Measurements from ENCODE around the gene CCDC50.

The CCDC50 gene

GRCh38 chr3:191431160-191431822, 102.1 kb downstream of the CCDC50 start:
- no peak for DNase-seq (ENCODE audit: insufficient read length, low spot score)
- FAIRE-seq: no peak
- TF ChIP-seq, protein P1, sequence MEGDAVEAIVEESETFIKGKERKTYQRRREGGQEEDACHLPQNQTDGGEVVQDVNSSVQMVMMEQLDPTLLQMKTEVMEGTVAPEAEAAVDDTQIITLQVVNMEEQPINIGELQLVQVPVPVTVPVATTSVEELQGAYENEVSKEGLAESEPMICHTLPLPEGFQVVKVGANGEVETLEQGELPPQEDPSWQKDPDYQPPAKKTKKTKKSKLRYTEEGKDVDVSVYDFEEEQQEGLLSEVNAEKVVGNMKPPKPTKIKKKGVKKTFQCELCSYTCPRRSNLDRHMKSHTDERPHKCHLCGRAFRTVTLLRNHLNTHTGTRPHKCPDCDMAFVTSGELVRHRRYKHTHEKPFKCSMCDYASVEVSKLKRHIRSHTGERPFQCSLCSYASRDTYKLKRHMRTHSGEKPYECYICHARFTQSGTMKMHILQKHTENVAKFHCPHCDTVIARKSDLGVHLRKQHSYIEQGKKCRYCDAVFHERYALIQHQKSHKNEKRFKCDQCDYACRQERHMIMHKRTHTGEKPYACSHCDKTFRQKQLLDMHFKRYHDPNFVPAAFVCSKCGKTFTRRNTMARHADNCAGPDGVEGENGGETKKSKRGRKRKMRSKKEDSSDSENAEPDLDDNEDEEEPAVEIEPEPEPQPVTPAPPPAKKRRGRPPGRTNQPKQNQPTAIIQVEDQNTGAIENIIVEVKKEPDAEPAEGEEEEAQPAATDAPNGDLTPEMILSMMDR (IDR thresholded peaks at IDR 0.05; ENCODE audit: insufficient read depth, missing control alignments): no peak

GRCh38 chr3:191432162-191432561, 103.0 kb downstream of the CCDC50 start:
- TF ChIP-seq, protein P1 (IDR thresholded peaks at IDR 0.05; ENCODE audit: insufficient read depth, missing control alignments): no peak
- DNase-seq (ENCODE audit: insufficient read length, low spot score): no peak
- FAIRE-seq: no peak

GRCh38 chr3:191434024-191434423, 104.8 kb downstream of the CCDC50 start:
- FAIRE-seq (no peak), DNase-seq (ENCODE audit: insufficient read length, low spot score) (no peak)
- TF ChIP-seq, protein P1 (IDR thresholded peaks at IDR 0.05; ENCODE audit: insufficient read depth, missing control alignments): no peak

- DNase-seq (ENCODE audit: insufficient read length, low spot score) (no peak), FAIRE-seq (no peak)
- TF ChIP-seq, protein P1 (IDR thresholded peaks at IDR 0.05; ENCODE audit: insufficient read depth, missing control alignments): no peak
These were observed 106.8 kb downstream of the CCDC50 start for GRCh38 chr3:191435981-191436380.

GRCh38 chr3:191438150-191438814, 109.1 kb downstream of the CCDC50 start:
- TF ChIP-seq, protein P1 (IDR thresholded peaks at IDR 0.05; ENCODE audit: insufficient read depth, missing control alignments): no peak
- FAIRE-seq (no peak), DNase-seq (ENCODE audit: insufficient read length, low spot score) (no peak)

DNA sequence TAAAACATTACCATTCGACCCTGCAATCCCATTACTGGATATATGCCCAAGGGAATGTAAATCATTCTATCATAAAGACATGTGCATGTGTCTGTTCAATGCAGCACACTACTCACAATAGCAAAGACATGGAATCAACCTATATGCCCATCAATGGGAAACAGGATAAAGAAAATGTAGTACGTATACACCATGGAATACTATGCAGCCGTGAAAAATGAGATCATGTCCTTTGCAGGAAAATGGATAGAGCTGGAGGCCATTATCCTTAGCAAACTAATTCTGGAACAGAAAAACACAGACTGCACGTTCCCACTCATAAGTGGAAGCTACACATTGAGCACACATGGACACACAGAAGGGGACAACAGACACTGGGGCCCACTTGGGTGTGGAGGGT, 111.3 kb downstream of the CCDC50 start:
- TF ChIP-seq, protein P1 (IDR thresholded peaks at IDR 0.05; ENCODE audit: insufficient read depth, missing control alignments): no peak
- FAIRE-seq: peak; percentile 58

DNA sequence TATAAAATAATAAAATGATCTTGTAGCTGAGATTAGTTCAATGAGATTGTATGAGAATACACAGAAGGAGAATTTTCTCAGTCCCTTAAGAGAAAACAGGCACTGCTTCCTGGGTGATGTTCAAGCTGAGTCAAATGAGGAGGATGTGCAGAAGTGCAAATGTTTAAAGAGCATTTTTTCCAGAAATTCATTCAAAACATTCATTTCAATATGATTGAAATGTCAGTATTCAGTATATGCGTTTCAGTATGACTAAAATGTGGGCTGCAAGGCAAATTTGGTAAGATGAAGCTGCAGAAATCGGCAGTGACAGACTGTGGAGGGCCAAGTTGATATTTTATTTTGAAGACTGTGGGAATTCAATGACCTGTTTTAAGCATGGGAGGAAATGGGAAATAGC, 112.5 kb downstream of the CCDC50 start:
- TF ChIP-seq, protein P1 (IDR thresholded peaks at IDR 0.05; ENCODE audit: insufficient read depth, missing control alignments): no peak
- DNase-seq (ENCODE audit: insufficient read length, low spot score): no peak
- FAIRE-seq: no peak

More for the DNA sequence above, 111.3 kb downstream of the CCDC50 start:
- DNase-seq (ENCODE audit: insufficient read length, low spot score): no peak

Measured in D721Med (cell line).